Measurements from ENCODE around the gene APLF.

The APLF gene

GRCh38 chr2:68467077-68467960 is at the start of gene APLF, which contains the start of gene FBXO48:
Gene APLF, plus strand, starts transcription at chr2:68467585. Its CDS starts 147 bp downstream, at chr2:68467732.
Gene FBXO48, minus strand, starts transcription at chr2:68467294. Its CDS starts 2,149 bp downstream, at chr2:68465145.
- peak; percentile 96 to 99 (median 98) for DNase-seq

- DNase-seq, result no peak
Observed at GRCh38 chr2:68417926-68418325, 49.5 kb upstream of the APLF start.

GRCh38 chr2:68418419-68418818 is 49.0 kb upstream of the APLF start:
- DNase-seq, result no peak

GRCh38 chr2:68418855-68419254 is 48.5 kb upstream of the APLF start:
- DNase-seq, result no peak

- no peak for DNase-seq
Observed at GRCh38 chr2:68420254-68420910, 47.0 kb upstream of the APLF start.

- no peak for DNase-seq
Observed at GRCh38 chr2:68423966-68424650, 43.3 kb upstream of the APLF start.

GRCh38 chr2:68425503-68425902 is 41.9 kb upstream of the APLF start:
- DNase-seq, result no peak

GRCh38 chr2:68426446-68426845 is 40.9 kb upstream of the APLF start:
- no peak for DNase-seq

GRCh38 chr2:68426848-68427579 is 40.4 kb upstream of the APLF start:
- DNase-seq, result no peak

- DNase-seq, result no peak
Observed at GRCh38 chr2:68428126-68428525, 39.3 kb upstream of the APLF start.

- DNase-seq, result no peak
Observed at GRCh38 chr2:68428746-68429145, 38.6 kb upstream of the APLF start.

GRCh38 chr2:68429311-68429826 is 38.0 kb upstream of the APLF start:
- DNase-seq, result no peak

GRCh38 chr2:68431316-68431972 is 35.9 kb upstream of the APLF start:
- no peak for DNase-seq

- no peak for DNase-seq
Observed at GRCh38 chr2:68432696-68433658, 34.4 kb upstream of the APLF start.

GRCh38 chr2:68434981-68435380 is 32.4 kb upstream of the APLF start:
- no peak for DNase-seq

- no peak for DNase-seq
Observed at GRCh38 chr2:68435615-68436014, 31.8 kb upstream of the APLF start.

GRCh38 chr2:68436270-68436669 is 31.1 kb upstream of the APLF start:
- no peak for DNase-seq

- no peak for DNase-seq
Observed at GRCh38 chr2:68438455-68439303, 28.7 kb upstream of the APLF start.

- peak; percentile 21 to 77 (median 70) for DNase-seq
Observed at GRCh38 chr2:68441179-68441993, 26.0 kb upstream of the APLF start.
